GM23338 (cell line): Measurements from ENCODE around the gene PTK6. TPM values are rescaled to one million over a fixed set of nuclear protein-coding genes. Genes with fewer than 3 reads are reported as not detected.

Experiments used
- ATAC-seq: fragments of 200-7000 bp; cut with Tn5 transposase; 3 replicates; pipeline ENCODE4 v1.9.1; 2020
- DNase-seq: peaks from one replicate; pipeline ENCODE4 v3.0.0-alpha.2; 2015; ENCODE audit warnings: low spot score
- H2AFZ ChIP-seq: fragments of 200-600 bp; sonication (generic); 2 replicates; pipeline ENCODE4 v1.8.0; 2016; ENCODE audit warnings: antibody characterized with exemption, mild to moderate bottlenecking, moderate library complexity
- H3F3A ChIP-seq: fragments of 200-600 bp; sonication (generic); replicated peaks from 2 replicates; pipeline ENCODE4 v1.8.0; 2017; ENCODE audit warnings: antibody characterized with exemption, mixed run types, low read depth
- H3K27ac ChIP-seq: fragments of 200-600 bp; sonication (generic); 2 replicates; pipeline ENCODE4 v1.6.1; 2016; ENCODE audit warnings: low read depth
- H3K27me3 ChIP-seq: fragments of 200-600 bp; sonication (generic); 2 replicates; pipeline ENCODE4 v1.8.0; 2016; ENCODE audit warnings: mild to moderate bottlenecking, mixed run types, moderate library complexity; ENCODE audit not compliant: insufficient read depth
- H3K36me3 ChIP-seq: fragments of 200-600 bp; sonication (generic); 2 replicates; pipeline ENCODE4 v1.8.0; 2016; ENCODE audit warnings: mild to moderate bottlenecking; ENCODE audit not compliant: insufficient read depth
- H3K4me1 ChIP-seq: fragments of 200-600 bp; sonication (generic); 2 replicates; pipeline ENCODE4 v1.8.0; 2016; ENCODE audit warnings: mild to moderate bottlenecking, moderate library complexity; ENCODE audit not compliant: insufficient read depth
- H3K4me2 ChIP-seq: fragments of 200-600 bp; sonication (generic); 2 replicates; pipeline ENCODE4 v1.7.1; 2017; ENCODE audit warnings: mixed run types
- H3K4me3 ChIP-seq: fragments of 200-600 bp; sonication (generic); 2 replicates; pipeline ENCODE4 v1.6.1; 2016; ENCODE audit warnings: mixed run types
- H3K79me2 ChIP-seq: fragments of 200-600 bp; sonication (generic); replicated peaks from 2 replicates; pipeline ENCODE4 v1.8.0; 2017; ENCODE audit warnings: mild to moderate bottlenecking; ENCODE audit not compliant: insufficient read depth
- H3K9me2 ChIP-seq: fragments of 200-600 bp; sonication (generic); 2 replicates; pipeline ENCODE4 v1.8.0; 2017; ENCODE audit not compliant: insufficient read depth
- H4K20me1 ChIP-seq: fragments of 200-600 bp; sonication (generic); replicated peaks from 2 replicates; pipeline ENCODE4 v1.8.0; 2017; ENCODE audit warnings: mild to moderate bottlenecking; ENCODE audit not compliant: insufficient read depth
- H3K27ac Mint-ChIP-seq: 2 replicates; pipeline ENCODE4 v1.8.0; 2020; ENCODE audit warnings: inconsistent platforms, mild to moderate bottlenecking, moderate library complexity, mixed read lengths
- H3K27me3 Mint-ChIP-seq: 3 replicates; pipeline ENCODE4 v1.8.0; 2022; ENCODE audit warnings: low read depth, mild to moderate bottlenecking, moderate library complexity, mixed read lengths, inconsistent platforms; ENCODE audit not compliant: insufficient read depth, poor library complexity
- H3K36me3 Mint-ChIP-seq: 3 replicates; pipeline ENCODE4 v1.8.0; 2021; ENCODE audit warnings: low read depth, mild to moderate bottlenecking, inconsistent platforms, moderate library complexity, mixed read lengths
- H3K4me1 Mint-ChIP-seq: 3 replicates; pipeline ENCODE4 v1.8.0; 2020; ENCODE audit warnings: mild to moderate bottlenecking, inconsistent platforms, mixed read lengths
- H3K4me3 Mint-ChIP-seq: 3 replicates; pipeline ENCODE4 v1.8.0; 2021; ENCODE audit warnings: moderate library complexity, mild to moderate bottlenecking, inconsistent platforms, mixed read lengths
- H3K9me3 Mint-ChIP-seq: 3 replicates; pipeline ENCODE4 v1.8.0; 2020; ENCODE audit warnings: moderate library complexity, mild to moderate bottlenecking, inconsistent platforms, mixed read lengths
- EZH2 ChIP-seq: fragments of 200-600 bp; sonication (generic); IDR thresholded peaks from one replicate; pipeline ENCODE4 v1.8.0; 2017; ENCODE audit warnings: antibody characterized with exemption, mild to moderate bottlenecking, low read depth; ENCODE audit not compliant: unreplicated experiment
- EZH2phosphoT487 ChIP-seq: fragments of 200-600 bp; sonication (generic); IDR thresholded peaks from one replicate; pipeline ENCODE4 v1.8.1; 2018; ENCODE audit warnings: antibody characterized with exemption; ENCODE audit not compliant: unreplicated experiment
- NANOG ChIP-seq: IDR thresholded peaks from 2 replicates; pipeline ENCODE4 v1.6.1; 2016; ENCODE audit warnings: antibody characterized with exemption, borderline replicate concordance
- POLR2AphosphoS5 ChIP-seq: IDR thresholded peaks from 2 replicates; pipeline ENCODE4 v1.6.1; 2016; ENCODE audit warnings: antibody characterized with exemption, low read depth
- ZNF114 ChIP-seq: fragments of 250-450 bp; sonication (Bioruptor Pico); IDR thresholded peaks from 2 replicates; pipeline ENCODE4 v1.5.0; 2020; ENCODE audit warnings: mild to moderate bottlenecking, moderate library complexity
- ZNF331 ChIP-seq: fragments of 250-450 bp; sonication (Bioruptor Pico); IDR thresholded peaks from 2 replicates; pipeline ENCODE4 v1.5.0; 2020; ENCODE audit warnings: low read depth, mild to moderate bottlenecking, moderate library complexity
- polyA plus RNA-seq: library from polyadenylated mRNA; unstranded; fragments of >200 nt; fragmentation: Nextera tagmentation; extraction: Ambion mirVana; gene quantifications from 2 replicates; pipeline ENCODE4 v1.2.1, GENCODE V29; 2016
- total RNA-seq: library from RNA; depleted of rRNA; stranded (reverse); fragments of >200 nt; shearing (Covaris generic); gene quantifications from 2 replicates; pipeline ENCODE4 v1.2.3, GENCODE V29; 2014
- TF ChIP-seq, protein P1 (sequence below): fragments of 250-450 bp; sonication (Bioruptor Pico); IDR thresholded peaks from 2 replicates; pipeline ENCODE4 v1.5.0; 2020; ENCODE audit warnings: mild to moderate bottlenecking, moderate library complexity
- TF ChIP-seq, protein P2 (sequence below): IDR thresholded peaks from 2 replicates; pipeline ENCODE4 v1.6.1; 2016; ENCODE audit warnings: antibody characterized with exemption
- TF ChIP-seq, protein P3 (sequence below), 2 experiments: fragments of 200-600 bp in 1 of 2; sonication (generic) in 1 of 2; conservative IDR thresholded peaks; 2 replicates each; pipeline versions ENCODE4 v1.5.1 to v1.6.1; 2016 to 2017; ENCODE audit warnings: antibody characterized with exemption in 2 of 2, low read depth in 2 of 2, mild to moderate bottlenecking in 2 of 2, moderate library complexity in 1 of 2

Gene PTK6
- total and polyA plus RNA-seq, 2 experiments from 2014 or later, result 0.28 TPM; not detected in 1

DNA sequence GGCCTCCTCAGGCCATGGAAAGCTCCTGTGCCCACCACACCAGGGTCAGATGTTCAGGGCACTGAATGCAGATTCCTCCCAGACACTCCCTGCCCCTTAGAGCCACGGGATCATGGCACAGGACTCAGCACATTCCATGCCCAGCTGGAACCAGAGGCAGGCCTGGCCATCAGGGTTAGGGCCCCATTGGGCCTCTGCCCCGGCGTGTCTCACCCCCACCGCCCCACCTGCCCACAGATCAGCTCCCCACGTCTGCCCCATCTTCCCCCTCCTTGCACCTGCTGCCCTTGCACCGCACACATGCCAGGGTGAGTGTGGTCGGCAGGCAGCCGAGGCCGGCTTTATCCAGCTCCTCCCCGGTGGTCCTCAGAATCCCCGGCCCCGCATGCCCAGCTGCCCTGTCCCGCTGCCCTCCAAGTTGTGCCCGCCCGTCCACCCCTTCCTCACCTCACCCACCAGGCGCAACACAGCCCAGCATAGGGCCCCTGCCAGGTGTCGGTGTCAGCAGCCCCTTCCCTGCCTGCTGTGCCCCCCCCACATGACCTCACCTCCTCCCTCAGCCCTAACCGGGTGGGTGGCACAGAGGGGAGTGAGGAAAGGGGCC lies 12.6 kb upstream of the PTK6 start:
- Histone ChIP-seq H3K79me2 (no peaks in the 10 kb centered on the region), H3K27ac (no peak overlapping the region), H3K4me1 (peaks cover 12% of the 10 kb centered on the region; the same call in 1 of the 2 replicates), H3F3A (peaks cover 11% of the 10 kb centered on the region; the same call in 1 of the 2 replicates), H3K27me3 (no peaks in the 10 kb centered on the region), H4K20me1 (no peaks in the 10 kb centered on the region), H3K4me2 (no peak overlapping the region), H3K4me3 (no peak overlapping the region), H3K9me2 (no peaks in the 10 kb centered on the region), H2AFZ (no peak overlapping the region), H3K36me3 (no peaks in the 10 kb centered on the region)
- peaks cover 22% of the 10 kb centered on the region for H3K4me1 Mint-ChIP-seq
- no peaks in the 10 kb centered on the region; the same call in 2 of the 3 replicates for H3K36me3 Mint-ChIP-seq
- no peaks in the 10 kb centered on the region for H3K9me3 Mint-ChIP-seq
- H3K27ac Mint-ChIP-seq, result no peak overlapping the region
- H3K4me3 Mint-ChIP-seq, result no peak overlapping the region
- no peak for DNase-seq
- ATAC-seq, result no peak
- TF ChIP-seq, protein P1, sequence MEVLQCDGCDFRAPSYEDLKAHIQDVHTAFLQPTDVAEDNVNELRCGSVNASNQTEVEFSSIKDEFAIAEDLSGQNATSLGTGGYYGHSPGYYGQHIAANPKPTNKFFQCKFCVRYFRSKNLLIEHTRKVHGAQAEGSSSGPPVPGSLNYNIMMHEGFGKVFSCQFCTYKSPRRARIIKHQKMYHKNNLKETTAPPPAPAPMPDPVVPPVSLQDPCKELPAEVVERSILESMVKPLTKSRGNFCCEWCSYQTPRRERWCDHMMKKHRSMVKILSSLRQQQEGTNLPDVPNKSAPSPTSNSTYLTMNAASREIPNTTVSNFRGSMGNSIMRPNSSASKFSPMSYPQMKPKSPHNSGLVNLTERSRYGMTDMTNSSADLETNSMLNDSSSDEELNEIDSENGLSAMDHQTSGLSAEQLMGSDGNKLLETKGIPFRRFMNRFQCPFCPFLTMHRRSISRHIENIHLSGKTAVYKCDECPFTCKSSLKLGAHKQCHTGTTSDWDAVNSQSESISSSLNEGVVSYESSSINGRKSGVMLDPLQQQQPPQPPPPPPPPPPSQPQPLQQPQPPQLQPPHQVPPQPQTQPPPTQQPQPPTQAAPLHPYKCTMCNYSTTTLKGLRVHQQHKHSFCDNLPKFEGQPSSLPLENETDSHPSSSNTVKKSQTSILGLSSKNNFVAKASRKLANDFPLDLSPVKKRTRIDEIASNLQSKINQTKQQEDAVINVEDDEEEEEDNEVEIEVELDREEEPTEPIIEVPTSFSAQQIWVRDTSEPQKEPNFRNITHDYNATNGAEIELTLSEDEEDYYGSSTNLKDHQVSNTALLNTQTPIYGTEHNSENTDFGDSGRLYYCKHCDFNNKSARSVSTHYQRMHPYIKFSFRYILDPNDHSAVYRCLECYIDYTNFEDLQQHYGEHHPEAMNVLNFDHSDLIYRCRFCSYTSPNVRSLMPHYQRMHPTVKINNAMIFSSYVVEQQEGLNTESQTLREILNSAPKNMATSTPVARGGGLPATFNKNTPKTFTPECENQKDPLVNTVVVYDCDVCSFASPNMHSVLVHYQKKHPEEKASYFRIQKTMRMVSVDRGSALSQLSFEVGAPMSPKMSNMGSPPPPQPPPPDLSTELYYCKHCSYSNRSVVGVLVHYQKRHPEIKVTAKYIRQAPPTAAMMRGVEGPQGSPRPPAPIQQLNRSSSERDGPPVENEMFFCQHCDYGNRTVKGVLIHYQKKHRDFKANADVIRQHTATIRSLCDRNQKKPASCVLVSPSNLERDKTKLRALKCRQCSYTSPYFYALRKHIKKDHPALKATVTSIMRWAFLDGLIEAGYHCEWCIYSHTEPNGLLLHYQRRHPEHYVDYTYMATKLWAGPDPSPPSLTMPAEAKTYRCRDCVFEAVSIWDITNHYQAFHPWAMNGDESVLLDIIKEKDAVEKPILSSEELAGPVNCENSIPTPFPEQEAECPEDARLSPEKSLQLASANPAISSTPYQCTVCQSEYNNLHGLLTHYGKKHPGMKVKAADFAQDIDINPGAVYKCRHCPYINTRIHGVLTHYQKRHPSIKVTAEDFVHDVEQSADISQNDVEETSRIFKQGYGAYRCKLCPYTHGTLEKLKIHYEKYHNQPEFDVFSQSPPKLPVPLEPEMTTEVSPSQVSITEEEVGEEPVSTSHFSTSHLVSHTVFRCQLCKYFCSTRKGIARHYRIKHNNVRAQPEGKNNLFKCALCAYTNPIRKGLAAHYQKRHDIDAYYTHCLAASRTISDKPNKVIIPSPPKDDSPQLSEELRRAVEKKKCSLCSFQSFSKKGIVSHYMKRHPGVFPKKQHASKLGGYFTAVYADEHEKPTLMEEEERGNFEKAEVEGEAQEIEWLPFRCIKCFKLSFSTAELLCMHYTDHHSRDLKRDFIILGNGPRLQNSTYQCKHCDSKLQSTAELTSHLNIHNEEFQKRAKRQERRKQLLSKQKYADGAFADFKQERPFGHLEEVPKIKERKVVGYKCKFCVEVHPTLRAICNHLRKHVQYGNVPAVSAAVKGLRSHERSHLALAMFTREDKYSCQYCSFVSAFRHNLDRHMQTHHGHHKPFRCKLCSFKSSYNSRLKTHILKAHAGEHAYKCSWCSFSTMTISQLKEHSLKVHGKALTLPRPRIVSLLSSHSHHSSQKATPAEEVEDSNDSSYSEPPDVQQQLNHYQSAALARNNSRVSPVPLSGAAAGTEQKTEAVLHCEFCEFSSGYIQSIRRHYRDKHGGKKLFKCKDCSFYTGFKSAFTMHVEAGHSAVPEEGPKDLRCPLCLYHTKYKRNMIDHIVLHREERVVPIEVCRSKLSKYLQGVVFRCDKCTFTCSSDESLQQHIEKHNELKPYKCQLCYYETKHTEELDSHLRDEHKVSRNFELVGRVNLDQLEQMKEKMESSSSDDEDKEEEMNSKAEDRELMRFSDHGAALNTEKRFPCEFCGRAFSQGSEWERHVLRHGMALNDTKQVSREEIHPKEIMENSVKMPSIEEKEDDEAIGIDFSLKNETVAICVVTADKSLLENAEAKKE, result no peak
- no peak for TF ChIP-seq EZH2phosphoT487
- TF ChIP-seq ZNF331, result no peak
- no peak for TF ChIP-seq ZNF114 (CRISPR knock-in tag)
- H3K27me3 Mint-ChIP-seq, result peaks cover 17% of the 10 kb centered on the region

DNA sequence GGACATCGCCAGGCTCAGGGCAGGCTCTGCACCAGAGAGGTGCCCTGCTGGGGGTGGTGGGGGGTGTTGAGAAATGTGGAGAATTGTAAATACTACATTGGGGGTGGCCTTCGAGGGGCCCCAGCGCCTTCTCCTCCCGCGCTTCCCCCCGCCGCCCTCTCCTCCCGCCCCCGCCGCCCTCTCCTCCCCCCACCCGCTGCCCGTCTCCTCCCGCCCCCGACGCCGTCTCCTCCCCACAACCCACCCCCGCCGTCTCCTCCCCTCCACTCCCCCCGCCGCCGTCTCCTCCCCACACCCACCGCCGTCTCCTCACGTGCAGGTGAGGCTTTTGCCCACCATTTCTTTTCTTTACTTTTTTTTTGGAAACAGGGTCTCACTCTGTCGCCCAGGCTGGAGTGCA lies 11.8 kb upstream of the PTK6 start:
- H4K20me1 ChIP-seq, result no peaks in the 10 kb centered on the region
- peaks cover 22% of the 10 kb centered on the region for H3K4me1 Mint-ChIP-seq
- no peak for ATAC-seq
- no peaks in the 10 kb centered on the region; the same call in 2 of the 3 replicates for H3K36me3 Mint-ChIP-seq
- H3K4me3 ChIP-seq, result no peak overlapping the region
- no peak overlapping the region for H3K4me3 Mint-ChIP-seq
- H3K9me2 ChIP-seq, result no peaks in the 10 kb centered on the region
- no peaks in the 10 kb centered on the region for H3K79me2 ChIP-seq
- no peak overlapping the region for H3K27ac ChIP-seq
- no peaks in the 10 kb centered on the region for H3K27me3 ChIP-seq
- peaks cover 14% of the 10 kb centered on the region for H3K27me3 Mint-ChIP-seq
- H3K4me2 ChIP-seq, result no peak overlapping the region
- H3K27ac Mint-ChIP-seq, result no peak overlapping the region
- H3F3A ChIP-seq, result peaks cover 7% of the 10 kb centered on the region; the same call in 1 of the 2 replicates
- H3K36me3 ChIP-seq, result no peaks in the 10 kb centered on the region
- no peak overlapping the region for H2AFZ ChIP-seq
- peaks cover 12% of the 10 kb centered on the region; the same call in 1 of the 2 replicates for H3K4me1 ChIP-seq
- no peaks in the 10 kb centered on the region; the same call in 2 of the 3 replicates for H3K9me3 Mint-ChIP-seq
- DNase-seq, result no peak
- TF ChIP-seq, protein P2, sequence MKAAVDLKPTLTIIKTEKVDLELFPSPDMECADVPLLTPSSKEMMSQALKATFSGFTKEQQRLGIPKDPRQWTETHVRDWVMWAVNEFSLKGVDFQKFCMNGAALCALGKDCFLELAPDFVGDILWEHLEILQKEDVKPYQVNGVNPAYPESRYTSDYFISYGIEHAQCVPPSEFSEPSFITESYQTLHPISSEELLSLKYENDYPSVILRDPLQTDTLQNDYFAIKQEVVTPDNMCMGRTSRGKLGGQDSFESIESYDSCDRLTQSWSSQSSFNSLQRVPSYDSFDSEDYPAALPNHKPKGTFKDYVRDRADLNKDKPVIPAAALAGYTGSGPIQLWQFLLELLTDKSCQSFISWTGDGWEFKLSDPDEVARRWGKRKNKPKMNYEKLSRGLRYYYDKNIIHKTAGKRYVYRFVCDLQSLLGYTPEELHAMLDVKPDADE, result no peak
- TF ChIP-seq POLR2AphosphoS5, result no peak
- TF ChIP-seq, protein P3, sequence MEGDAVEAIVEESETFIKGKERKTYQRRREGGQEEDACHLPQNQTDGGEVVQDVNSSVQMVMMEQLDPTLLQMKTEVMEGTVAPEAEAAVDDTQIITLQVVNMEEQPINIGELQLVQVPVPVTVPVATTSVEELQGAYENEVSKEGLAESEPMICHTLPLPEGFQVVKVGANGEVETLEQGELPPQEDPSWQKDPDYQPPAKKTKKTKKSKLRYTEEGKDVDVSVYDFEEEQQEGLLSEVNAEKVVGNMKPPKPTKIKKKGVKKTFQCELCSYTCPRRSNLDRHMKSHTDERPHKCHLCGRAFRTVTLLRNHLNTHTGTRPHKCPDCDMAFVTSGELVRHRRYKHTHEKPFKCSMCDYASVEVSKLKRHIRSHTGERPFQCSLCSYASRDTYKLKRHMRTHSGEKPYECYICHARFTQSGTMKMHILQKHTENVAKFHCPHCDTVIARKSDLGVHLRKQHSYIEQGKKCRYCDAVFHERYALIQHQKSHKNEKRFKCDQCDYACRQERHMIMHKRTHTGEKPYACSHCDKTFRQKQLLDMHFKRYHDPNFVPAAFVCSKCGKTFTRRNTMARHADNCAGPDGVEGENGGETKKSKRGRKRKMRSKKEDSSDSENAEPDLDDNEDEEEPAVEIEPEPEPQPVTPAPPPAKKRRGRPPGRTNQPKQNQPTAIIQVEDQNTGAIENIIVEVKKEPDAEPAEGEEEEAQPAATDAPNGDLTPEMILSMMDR (conservative IDR thresholded peaks at IDR 0.05; ENCODE audit: low read depth in 2 of 2), result no peak
- no peak for TF ChIP-seq NANOG
- no peak for TF ChIP-seq EZH2
